GM21390 (cell line): ENCODE measurements around the gene MPP3.

ENCODE experiments used
- ATAC-seq: cut with Tn5 transposase; IDR thresholded peaks from one replicate; pipeline ENCODE4 v1.9.1; 2021; ENCODE audit not compliant: unreplicated experiment

The MPP3 gene

GRCh38 chr17:43774304-43775250, 58.4 kb downstream of the MPP3 start:
- ATAC-seq: no peak

- ATAC-seq: no peak
Observed at GRCh38 chr17:43772877-43773648, 59.9 kb downstream of the MPP3 start.

- ATAC-seq: no peak
Observed at GRCh38 chr17:43771463-43771862, 61.5 kb downstream of the MPP3 start.

GRCh38 chr17:43770957-43771356, 62.0 kb downstream of the MPP3 start:
- no peak for ATAC-seq

GRCh38 chr17:43769859-43770258, 63.1 kb downstream of the MPP3 start:
- ATAC-seq: no peak

- no peak for ATAC-seq
Observed at GRCh38 chr17:43769426-43769825, 63.5 kb downstream of the MPP3 start.

GRCh38 chr17:43768943-43769342, 64.0 kb downstream of the MPP3 start:
- ATAC-seq: no peak

GRCh38 chr17:43768382-43768781, 64.6 kb downstream of the MPP3 start:
- ATAC-seq: no peak

GRCh38 chr17:43767713-43768059, 65.3 kb downstream of the MPP3 start:
- no peak for ATAC-seq

- ATAC-seq: no peak
Observed at GRCh38 chr17:43767053-43767712, 65.8 kb downstream of the MPP3 start.

GRCh38 chr17:43766413-43767052, 66.4 kb downstream of the MPP3 start:
- ATAC-seq: no peak

GRCh38 chr17:43760254-43760852, 72.6 kb downstream of the MPP3 start:
- no peak for ATAC-seq

- ATAC-seq: no peak
Observed at GRCh38 chr17:43759836-43760235, 73.1 kb downstream of the MPP3 start.

- no peak for ATAC-seq
Observed at GRCh38 chr17:43758497-43759174, 74.3 kb downstream of the MPP3 start, which contains the start of gene SOST. SOST (minus strand) TSS chr17:43758791; CDS start chr17:43758741, 50 bp downstream.

GRCh38 chr17:43758086-43758485, 74.9 kb downstream of the MPP3 start:
- no peak for ATAC-seq

- no peak for ATAC-seq
Observed at GRCh38 chr17:43757171-43757660, 75.7 kb downstream of the MPP3 start.

GRCh38 chr17:43756201-43756600, 76.7 kb downstream of the MPP3 start:
- ATAC-seq: no peak

- ATAC-seq: no peak
Observed at GRCh38 chr17:43755389-43755875, 77.5 kb downstream of the MPP3 start.

- no peak for ATAC-seq
Observed at GRCh38 chr17:43754947-43755346, 78.0 kb downstream of the MPP3 start.
